Measurements from ENCODE around the gene PRR5. TPM values are rescaled to one million over a fixed set of nuclear protein-coding genes. Genes with fewer than 3 reads are reported as not detected.

Gene PRR5
- total and polyA plus RNA-seq, 2 donors (not counting 1 experiment from before 2014, with no cell fraction given), result 2.4 to 8.6 TPM

DNA sequence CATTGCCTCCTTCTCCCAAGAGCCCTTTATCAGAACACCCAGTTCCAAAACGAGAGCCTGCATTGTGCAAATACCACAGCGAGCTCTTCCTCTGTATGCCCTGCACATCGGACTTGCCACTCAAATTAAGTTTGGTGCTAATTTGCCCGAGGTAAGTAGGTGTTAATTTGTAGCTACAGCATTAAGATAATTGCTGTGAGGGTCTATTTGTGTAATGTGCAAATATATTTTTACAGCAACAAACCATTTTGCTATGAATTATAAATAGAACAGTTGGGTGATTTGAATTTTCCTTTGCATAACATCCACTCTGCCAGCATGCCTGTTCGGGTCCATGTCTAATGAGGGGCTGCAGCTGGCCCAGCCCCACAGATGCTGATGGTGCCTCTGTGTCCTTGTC lies 58.5 kb downstream of the PRR5 start:
- H3K79me2 ChIP-seq (ENCODE audit: control insufficient read depth, insufficient read depth, low read length), result no peaks in the 10 kb centered on the region
- no peaks in the 10 kb centered on the region for H3K27me3 ChIP-seq (ENCODE audit: control insufficient read depth, insufficient read depth, low read length)
- H3K4me3 ChIP-seq (replicated peaks in 1 of 4; ENCODE audit: control extremely low read depth in 1 of 4, insufficient read depth in 1 of 4, low read depth in 3 of 4, low read length in 4 of 4), result no peak overlapping the region
- no peaks in the 10 kb centered on the region for H4K20me1 ChIP-seq (ENCODE audit: control insufficient read depth, extremely low read depth, insufficient read depth, low read length)
- no peaks in the 10 kb centered on the region for H3K36me3 ChIP-seq (ENCODE audit: control insufficient read depth, insufficient read depth, low read length)
- no peak overlapping the region for H3K4me2 ChIP-seq (ENCODE audit: extremely low read depth, insufficient read depth, low read length)
- H3K9ac ChIP-seq (ENCODE audit: insufficient read depth, low read length), result no peak overlapping the region
- no peak overlapping the region for H3K27ac ChIP-seq (ENCODE audit: insufficient read depth, low read length)
- H2AFZ ChIP-seq (ENCODE audit: low read length), result no peak overlapping the region
- DNase-seq (ENCODE audit: low read depth in 2 of 2), result no peak
- no peaks in the 10 kb centered on the region for H3K9me3 ChIP-seq (ENCODE audit: control insufficient read depth, insufficient read depth, low read depth, low read length)
- TF ChIP-seq EZH2 (IDR thresholded peaks at IDR 0.05; ENCODE audit: low read length, missing control alignments), result no peak
- TF ChIP-seq, protein P1, sequence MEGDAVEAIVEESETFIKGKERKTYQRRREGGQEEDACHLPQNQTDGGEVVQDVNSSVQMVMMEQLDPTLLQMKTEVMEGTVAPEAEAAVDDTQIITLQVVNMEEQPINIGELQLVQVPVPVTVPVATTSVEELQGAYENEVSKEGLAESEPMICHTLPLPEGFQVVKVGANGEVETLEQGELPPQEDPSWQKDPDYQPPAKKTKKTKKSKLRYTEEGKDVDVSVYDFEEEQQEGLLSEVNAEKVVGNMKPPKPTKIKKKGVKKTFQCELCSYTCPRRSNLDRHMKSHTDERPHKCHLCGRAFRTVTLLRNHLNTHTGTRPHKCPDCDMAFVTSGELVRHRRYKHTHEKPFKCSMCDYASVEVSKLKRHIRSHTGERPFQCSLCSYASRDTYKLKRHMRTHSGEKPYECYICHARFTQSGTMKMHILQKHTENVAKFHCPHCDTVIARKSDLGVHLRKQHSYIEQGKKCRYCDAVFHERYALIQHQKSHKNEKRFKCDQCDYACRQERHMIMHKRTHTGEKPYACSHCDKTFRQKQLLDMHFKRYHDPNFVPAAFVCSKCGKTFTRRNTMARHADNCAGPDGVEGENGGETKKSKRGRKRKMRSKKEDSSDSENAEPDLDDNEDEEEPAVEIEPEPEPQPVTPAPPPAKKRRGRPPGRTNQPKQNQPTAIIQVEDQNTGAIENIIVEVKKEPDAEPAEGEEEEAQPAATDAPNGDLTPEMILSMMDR (conservative IDR thresholded peaks at IDR 0.05 in 1 of 2, IDR thresholded peaks at IDR 0.05 in 1 of 2; ENCODE audit: low read depth in 1 of 2, low read length in 2 of 2), result no peak
- H3K4me1 ChIP-seq (ENCODE audit: control insufficient read depth, extremely low read depth, insufficient read depth, low read length), result no peaks in the 10 kb centered on the region

DNA sequence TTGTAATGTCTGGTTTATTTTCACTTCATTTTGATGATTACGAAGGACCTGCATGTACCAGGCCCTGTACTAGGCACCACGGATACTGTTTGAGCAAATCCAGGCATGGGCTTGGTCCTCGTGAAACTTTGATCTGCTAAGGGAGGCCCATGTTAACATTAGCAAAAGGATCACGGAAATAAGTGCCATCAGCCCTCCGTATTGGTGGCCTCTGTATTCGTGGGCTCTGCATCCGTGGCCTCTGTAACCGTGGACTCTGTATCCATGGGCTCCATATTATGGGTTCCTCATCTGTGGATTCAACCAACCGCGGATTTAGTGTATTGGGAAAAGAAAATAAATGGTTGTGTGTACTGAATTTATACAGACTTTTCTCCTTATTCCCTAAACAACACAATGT lies 59.0 kb downstream of the PRR5 start:
- Histone ChIP-seq H3K79me2 (ENCODE audit: control insufficient read depth, insufficient read depth, low read length) (no peaks in the 10 kb centered on the region), H3K27me3 (ENCODE audit: control insufficient read depth, insufficient read depth, low read length) (no peaks in the 10 kb centered on the region), H3K4me2 (ENCODE audit: extremely low read depth, insufficient read depth, low read length) (no peak overlapping the region), H3K27ac (ENCODE audit: insufficient read depth, low read length) (no peak overlapping the region), H4K20me1 (ENCODE audit: control insufficient read depth, extremely low read depth, insufficient read depth, low read length) (no peaks in the 10 kb centered on the region), H2AFZ (ENCODE audit: low read length) (no peak overlapping the region), H3K9ac (ENCODE audit: insufficient read depth, low read length) (no peak overlapping the region), H3K4me3 (replicated peaks in 1 of 4; ENCODE audit: control extremely low read depth in 1 of 4, insufficient read depth in 1 of 4, low read depth in 3 of 4, low read length in 4 of 4) (no peak overlapping the region), H3K9me3 (ENCODE audit: control insufficient read depth, insufficient read depth, low read depth, low read length) (no peaks in the 10 kb centered on the region), H3K36me3 (ENCODE audit: control insufficient read depth, insufficient read depth, low read length) (no peaks in the 10 kb centered on the region), H3K4me1 (ENCODE audit: control insufficient read depth, extremely low read depth, insufficient read depth, low read length) (no peaks in the 10 kb centered on the region)
- TF ChIP-seq, protein P1 (conservative IDR thresholded peaks at IDR 0.05 in 1 of 2, IDR thresholded peaks at IDR 0.05 in 1 of 2; ENCODE audit: low read depth in 1 of 2, low read length in 2 of 2), result no peak
- no peak for TF ChIP-seq EZH2 (IDR thresholded peaks at IDR 0.05; ENCODE audit: low read length, missing control alignments)
- no peak for DNase-seq (ENCODE audit: low read depth in 2 of 2)

DNA sequence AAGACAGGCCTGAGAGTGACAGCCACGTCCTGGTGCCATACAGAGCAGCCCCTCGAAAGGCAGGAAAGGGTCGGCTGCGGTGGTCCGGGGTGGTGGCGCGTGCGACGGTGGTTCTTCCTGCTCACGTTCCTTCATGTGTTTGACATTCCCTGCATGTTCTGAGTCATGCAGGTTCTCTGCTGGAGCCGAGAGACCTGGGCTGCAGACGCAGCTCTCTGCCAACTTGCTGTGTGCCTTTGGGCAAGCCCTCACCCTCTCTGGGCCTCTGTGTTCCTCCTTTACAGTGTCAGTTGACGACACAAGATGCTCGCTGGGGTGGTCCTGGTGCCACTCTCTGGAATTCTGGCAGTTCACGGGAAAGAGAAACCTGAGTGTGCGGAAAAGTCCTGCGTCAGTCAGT lies 62.4 kb downstream of the PRR5 start:
- no peak overlapping the region for H3K27ac ChIP-seq (ENCODE audit: insufficient read depth, low read length)
- H3K4me3 ChIP-seq (replicated peaks in 1 of 4; ENCODE audit: control extremely low read depth in 1 of 4, insufficient read depth in 1 of 4, low read depth in 3 of 4, low read length in 4 of 4), result no peak overlapping the region
- H3K79me2 ChIP-seq (ENCODE audit: control insufficient read depth, insufficient read depth, low read length), result no peaks in the 10 kb centered on the region
- no peaks in the 10 kb centered on the region for H3K4me1 ChIP-seq (ENCODE audit: control insufficient read depth, extremely low read depth, insufficient read depth, low read length)
- H3K27me3 ChIP-seq (ENCODE audit: control insufficient read depth, insufficient read depth, low read length), result no peaks in the 10 kb centered on the region
- no peaks in the 10 kb centered on the region for H4K20me1 ChIP-seq (ENCODE audit: control insufficient read depth, extremely low read depth, insufficient read depth, low read length)
- no peaks in the 10 kb centered on the region for H3K36me3 ChIP-seq (ENCODE audit: control insufficient read depth, insufficient read depth, low read length)
- no peak overlapping the region for H3K9ac ChIP-seq (ENCODE audit: insufficient read depth, low read length)
- H3K9me3 ChIP-seq (ENCODE audit: control insufficient read depth, insufficient read depth, low read depth, low read length), result no peaks in the 10 kb centered on the region
- no peak overlapping the region for H3K4me2 ChIP-seq (ENCODE audit: extremely low read depth, insufficient read depth, low read length)
- DNase-seq (ENCODE audit: low read depth in 2 of 2), result no peak
- H2AFZ ChIP-seq (ENCODE audit: low read length), result no peak overlapping the region
- no peak for TF ChIP-seq EZH2 (IDR thresholded peaks at IDR 0.05; ENCODE audit: low read length, missing control alignments)
- TF ChIP-seq, protein P1 (conservative IDR thresholded peaks at IDR 0.05 in 1 of 2, IDR thresholded peaks at IDR 0.05 in 1 of 2; ENCODE audit: low read depth in 1 of 2, low read length in 2 of 2), result no peak
